ENCODE measurements around the gene ZNF831.

The ZNF831 gene

GRCh38 chr20:59151820-59152219 is 11.8 kb upstream of the ZNF831 start:
- Histone ChIP-seq H3K4me1 (ENCODE audit: insufficient read depth, low read length) (no peaks in the 10 kb centered on the region), H3K9ac (ENCODE audit: low read depth, low read length) (no peak overlapping the region), H3K36me3 (ENCODE audit: insufficient read depth, low read depth, low read length) (no peaks in the 10 kb centered on the region), H3K4me3 (ENCODE audit: low read length) (no peak overlapping the region), H3K27me3 (ENCODE audit: insufficient read depth, low read length) (no peaks in the 10 kb centered on the region), H3K27ac (ENCODE audit: low read length) (no peak overlapping the region), H3K9me3 (ENCODE audit: insufficient read depth, low read depth, low read length) (no peaks in the 10 kb centered on the region)

- H3K36me3 ChIP-seq (ENCODE audit: insufficient read depth, low read depth, low read length) = no peaks in the 10 kb centered on the region
- no peaks in the 10 kb centered on the region for H3K4me1 ChIP-seq (ENCODE audit: insufficient read depth, low read length)
- no peak overlapping the region for H3K27ac ChIP-seq (ENCODE audit: low read length)
- no peak overlapping the region for H3K9ac ChIP-seq (ENCODE audit: low read depth, low read length)
- no peaks in the 10 kb centered on the region for H3K27me3 ChIP-seq (ENCODE audit: insufficient read depth, low read length)
- no peaks in the 10 kb centered on the region for H3K9me3 ChIP-seq (ENCODE audit: insufficient read depth, low read depth, low read length)
- no peak overlapping the region for H3K4me3 ChIP-seq (ENCODE audit: low read length)
Observed at GRCh38 chr20:59152559-59153354, 10.9 kb upstream of the ZNF831 start.

DNA sequence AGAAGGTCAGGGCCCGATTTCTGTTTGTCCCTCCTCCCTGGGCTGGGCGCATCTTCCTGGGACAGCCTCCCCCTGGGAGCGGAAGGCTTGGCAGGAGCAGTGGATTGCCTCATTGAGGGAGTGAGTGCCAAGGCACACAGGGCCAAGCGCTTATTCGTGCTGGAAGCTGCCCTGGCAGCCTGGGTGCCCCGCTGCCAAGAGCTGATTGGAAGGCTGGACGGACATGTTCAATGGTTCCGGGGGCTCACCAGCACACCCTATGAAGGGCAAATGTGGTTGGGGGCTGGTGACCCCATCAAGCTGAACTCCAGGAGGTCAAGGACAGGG is 10.3 kb upstream of the ZNF831 start:
- peaks cover 3% of the 10 kb centered on the region; the same call in 1 of the 2 replicates for H3K4me1 ChIP-seq (ENCODE audit: insufficient read depth, low read length)
- H3K4me3 ChIP-seq (ENCODE audit: low read length) = no peak overlapping the region
- H3K9me3 ChIP-seq (ENCODE audit: insufficient read depth, low read depth, low read length) = no peaks in the 10 kb centered on the region
- H3K27ac ChIP-seq (ENCODE audit: low read length) = no peak overlapping the region
- H3K27me3 ChIP-seq (ENCODE audit: insufficient read depth, low read length) = no peaks in the 10 kb centered on the region
- no peaks in the 10 kb centered on the region for H3K36me3 ChIP-seq (ENCODE audit: insufficient read depth, low read depth, low read length)
- H3K9ac ChIP-seq (ENCODE audit: low read depth, low read length) = no peak overlapping the region

GRCh38 chr20:59153832-59154231 is 9.8 kb upstream of the ZNF831 start:
- Histone ChIP-seq H3K36me3 (ENCODE audit: insufficient read depth, low read depth, low read length) (no peaks in the 10 kb centered on the region), H3K27ac (ENCODE audit: low read length) (no peak overlapping the region), H3K9ac (ENCODE audit: low read depth, low read length) (no peak overlapping the region), H3K4me1 (ENCODE audit: insufficient read depth, low read length) (peaks cover 6% of the 10 kb centered on the region; the same call in 1 of the 2 replicates), H3K9me3 (ENCODE audit: insufficient read depth, low read depth, low read length) (no peaks in the 10 kb centered on the region), H3K27me3 (ENCODE audit: insufficient read depth, low read length) (no peaks in the 10 kb centered on the region), H3K4me3 (ENCODE audit: low read length) (no peak overlapping the region)

DNA sequence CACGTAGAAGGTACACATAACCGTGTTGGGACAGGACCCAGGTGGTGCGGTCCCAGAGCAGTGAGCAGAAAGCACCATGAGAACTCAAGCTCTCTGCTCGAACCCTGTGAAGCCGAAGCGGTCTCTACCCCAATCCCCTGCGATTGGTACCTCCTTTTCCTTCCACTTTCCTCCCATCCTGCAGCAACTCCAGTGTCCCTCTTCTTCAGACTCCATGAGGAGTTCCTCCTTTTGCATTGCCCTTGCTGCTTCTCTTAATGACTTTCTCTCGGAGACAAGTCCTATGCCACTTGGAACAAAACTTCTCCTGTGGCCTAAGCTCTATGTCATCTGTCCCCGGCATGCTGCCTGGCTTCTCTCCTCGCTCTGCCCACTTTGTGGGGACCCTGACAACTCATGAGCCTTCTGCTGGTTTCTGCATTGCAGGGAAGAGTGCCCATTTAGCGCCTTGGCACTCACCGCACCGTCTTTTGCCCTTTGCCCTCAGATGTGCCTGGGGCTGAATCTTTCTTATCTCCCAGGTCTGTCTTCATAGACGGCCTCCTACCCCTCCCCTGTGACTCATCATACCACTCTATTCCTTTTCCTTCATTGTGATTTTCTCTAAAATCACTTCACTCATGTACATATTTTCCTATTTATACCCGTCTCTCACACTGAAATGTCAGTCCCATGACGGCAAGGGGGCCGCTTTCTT is 9.2 kb upstream of the ZNF831 start:
- H3K36me3 ChIP-seq (ENCODE audit: insufficient read depth, low read depth, low read length) = no peaks in the 10 kb centered on the region
- no peak overlapping the region for H3K4me3 ChIP-seq (ENCODE audit: low read length)
- peaks cover 6% of the 10 kb centered on the region; the same call in 1 of the 2 replicates for H3K4me1 ChIP-seq (ENCODE audit: insufficient read depth, low read length)
- H3K9me3 ChIP-seq (ENCODE audit: insufficient read depth, low read depth, low read length) = no peaks in the 10 kb centered on the region
- no peak overlapping the region for H3K9ac ChIP-seq (ENCODE audit: low read depth, low read length)
- no peak overlapping the region for H3K27ac ChIP-seq (ENCODE audit: low read length)
- H3K27me3 ChIP-seq (ENCODE audit: insufficient read depth, low read length) = no peaks in the 10 kb centered on the region

- Histone ChIP-seq H3K27ac (ENCODE audit: low read length) (no peak overlapping the region), H3K9me3 (ENCODE audit: insufficient read depth, low read depth, low read length) (no peaks in the 10 kb centered on the region), H3K27me3 (ENCODE audit: insufficient read depth, low read length) (no peaks in the 10 kb centered on the region), H3K36me3 (ENCODE audit: insufficient read depth, low read depth, low read length) (no peaks in the 10 kb centered on the region), H3K9ac (ENCODE audit: low read depth, low read length) (no peak overlapping the region), H3K4me3 (ENCODE audit: low read length) (no peak overlapping the region), H3K4me1 (ENCODE audit: insufficient read depth, low read length) (peaks cover 6% of the 10 kb centered on the region; the same call in 1 of the 2 replicates)
Observed at GRCh38 chr20:59157064-59157463, 6.6 kb upstream of the ZNF831 start.

GRCh38 chr20:59157531-59157930 is 6.1 kb upstream of the ZNF831 start:
- no peak overlapping the region for H3K27ac ChIP-seq (ENCODE audit: low read length)
- H3K9ac ChIP-seq (ENCODE audit: low read depth, low read length) = no peak overlapping the region
- H3K36me3 ChIP-seq (ENCODE audit: insufficient read depth, low read depth, low read length) = no peaks in the 10 kb centered on the region
- no peaks in the 10 kb centered on the region for H3K9me3 ChIP-seq (ENCODE audit: insufficient read depth, low read depth, low read length)
- peaks cover 6% of the 10 kb centered on the region; the same call in 1 of the 2 replicates for H3K4me1 ChIP-seq (ENCODE audit: insufficient read depth, low read length)
- H3K27me3 ChIP-seq (ENCODE audit: insufficient read depth, low read length) = no peaks in the 10 kb centered on the region
- no peak overlapping the region for H3K4me3 ChIP-seq (ENCODE audit: low read length)

DNA sequence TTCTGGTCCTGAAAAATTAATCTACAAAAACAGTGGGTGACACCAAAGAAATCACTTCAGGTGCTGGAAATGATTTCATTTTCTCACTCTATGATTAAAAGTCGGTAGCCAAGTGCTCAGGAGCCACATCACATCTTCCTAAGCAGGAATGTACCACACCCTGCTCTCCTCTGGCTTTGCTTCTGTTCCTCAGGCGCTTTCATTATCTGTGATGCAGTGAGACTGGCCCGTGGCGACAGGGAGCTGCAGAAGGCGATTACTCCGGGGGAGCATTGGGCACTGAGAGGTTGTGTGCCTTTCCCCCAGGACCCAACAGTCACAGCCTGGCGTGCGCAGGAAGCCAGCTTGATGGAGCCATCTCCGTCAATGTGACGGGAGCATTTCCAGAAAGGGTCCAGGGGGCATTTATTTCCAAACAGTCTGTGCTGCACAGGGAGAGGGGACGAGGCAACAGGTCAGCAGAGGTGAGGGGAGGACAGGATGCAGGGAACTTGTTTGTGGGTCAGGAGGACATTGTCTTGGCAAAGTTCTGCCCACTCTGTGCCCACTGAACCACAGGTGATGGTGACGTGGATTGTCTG is 5.6 kb upstream of the ZNF831 start:
- H3K9ac ChIP-seq (ENCODE audit: low read depth, low read length) = no peak overlapping the region
- peaks cover 6% of the 10 kb centered on the region; the same call in 1 of the 2 replicates for H3K4me1 ChIP-seq (ENCODE audit: insufficient read depth, low read length)
- H3K36me3 ChIP-seq (ENCODE audit: insufficient read depth, low read depth, low read length) = no peaks in the 10 kb centered on the region
- no peaks in the 10 kb centered on the region for H3K9me3 ChIP-seq (ENCODE audit: insufficient read depth, low read depth, low read length)
- no peak overlapping the region for H3K4me3 ChIP-seq (ENCODE audit: low read length)
- H3K27ac ChIP-seq (ENCODE audit: low read length) = no peak overlapping the region
- H3K27me3 ChIP-seq (ENCODE audit: insufficient read depth, low read length) = no peaks in the 10 kb centered on the region

GRCh38 chr20:59158673-59159072 is 4.9 kb upstream of the ZNF831 start:
- Histone ChIP-seq H3K4me1 (ENCODE audit: insufficient read depth, low read length) (peaks cover 6% of the 10 kb centered on the region; the same call in 1 of the 2 replicates), H3K27ac (ENCODE audit: low read length) (no peak overlapping the region), H3K36me3 (ENCODE audit: insufficient read depth, low read depth, low read length) (no peaks in the 10 kb centered on the region), H3K4me3 (ENCODE audit: low read length) (no peak overlapping the region), H3K27me3 (ENCODE audit: insufficient read depth, low read length) (no peaks in the 10 kb centered on the region), H3K9me3 (ENCODE audit: insufficient read depth, low read depth, low read length) (no peaks in the 10 kb centered on the region), H3K9ac (ENCODE audit: low read depth, low read length) (no peak overlapping the region)

GRCh38 chr20:59159091-59159490 is 4.5 kb upstream of the ZNF831 start:
- no peaks in the 10 kb centered on the region for H3K27me3 ChIP-seq (ENCODE audit: insufficient read depth, low read length)
- H3K4me1 ChIP-seq (ENCODE audit: insufficient read depth, low read length) = peaks cover 6% of the 10 kb centered on the region; the same call in 1 of the 2 replicates
- no peak overlapping the region for H3K9ac ChIP-seq (ENCODE audit: low read depth, low read length)
- no peak overlapping the region for H3K4me3 ChIP-seq (ENCODE audit: low read length)
- no peaks in the 10 kb centered on the region for H3K36me3 ChIP-seq (ENCODE audit: insufficient read depth, low read depth, low read length)
- H3K9me3 ChIP-seq (ENCODE audit: insufficient read depth, low read depth, low read length) = no peaks in the 10 kb centered on the region
- no peak overlapping the region for H3K27ac ChIP-seq (ENCODE audit: low read length)

GRCh38 chr20:59159493-59160376 is 3.9 kb upstream of the ZNF831 start:
- no peak overlapping the region for H3K9ac ChIP-seq (ENCODE audit: low read depth, low read length)
- H3K36me3 ChIP-seq (ENCODE audit: insufficient read depth, low read depth, low read length) = no peaks in the 10 kb centered on the region
- peaks cover 6% of the 10 kb centered on the region; the same call in 1 of the 2 replicates for H3K4me1 ChIP-seq (ENCODE audit: insufficient read depth, low read length)
- H3K9me3 ChIP-seq (ENCODE audit: insufficient read depth, low read depth, low read length) = no peaks in the 10 kb centered on the region
- no peak overlapping the region for H3K27ac ChIP-seq (ENCODE audit: low read length)
- no peaks in the 10 kb centered on the region for H3K27me3 ChIP-seq (ENCODE audit: insufficient read depth, low read length)
- H3K4me3 ChIP-seq (ENCODE audit: low read length) = no peak overlapping the region

All from iPS-20b (cell line).